H1 (cell line): ENCODE data around the gene DCDC1. TPM values are rescaled to one million over a fixed set of nuclear protein-coding genes. Genes with fewer than 3 reads are reported as not detected.

Experiments
- CTCF ChIA-PET: fragments of 300-600 bp; sonication (Branson Sonifier 250); formaldehyde crosslinking; loops from one replicate; lab custom pipeline; 2021; ENCODE audit not compliant: partially characterized antibody; lab: Charles Lee
- POLR2A ChIA-PET: fragments of 300-600 bp; sonication (Branson Sonifier 250); formaldehyde crosslinking; loops from one replicate; lab custom pipeline; 2021; ENCODE audit warnings: inconsistent platforms; ENCODE audit not compliant: partially characterized antibody; lab: Charles Lee
- DNase-seq, 2 experiments: peaks; one replicate each; pipeline versions ENCODE4 v3.0.0 to v3.0.0-alpha.2; 2010 to 2022; ENCODE audit warnings: low spot score in 2 of 2, low read depth in 1 of 2, mixed read lengths in 1 of 2
- FAIRE-seq: peaks from 2 replicates; lab custom pipeline; 2011; peaks lifted over from hg19 to GRCh38; lab: Jason Lieb, UNC
- H2AFZ ChIP-seq: 2 replicates; pipeline ENCODE4 v1.8.1; 2012; ENCODE audit warnings: low read length, inconsistent platforms
- H2AK5ac ChIP-seq: 2 replicates; pipeline ENCODE4 v1.6.1; 2013; ENCODE audit warnings: low read depth, low read length
- H2BK120ac ChIP-seq: replicated peaks from 2 replicates; pipeline ENCODE3; 2013; ENCODE audit warnings: low read depth, low read length, inconsistent platforms
- H2BK12ac ChIP-seq: 2 replicates; pipeline ENCODE4 v1.6.1; 2013; ENCODE audit warnings: low read depth, low read length
- H2BK15ac ChIP-seq: 2 replicates; pipeline ENCODE4 v1.6.1; 2013; ENCODE audit warnings: low read length
- H2BK20ac ChIP-seq: 2 replicates; pipeline ENCODE4 v1.6.1; 2013; ENCODE audit warnings: low read length
- H2BK5ac ChIP-seq: 2 replicates; pipeline ENCODE4 v1.6.1; 2013; ENCODE audit warnings: low read depth, low read length
- H3K14ac ChIP-seq: 2 replicates; pipeline ENCODE4 v1.6.1; 2013; ENCODE audit warnings: inconsistent platforms; ENCODE audit not compliant: insufficient read length
- H3K18ac ChIP-seq: 2 replicates; pipeline ENCODE4 v1.6.1; 2013; ENCODE audit warnings: low read length; ENCODE audit errors: extremely low read depth
- H3K23ac ChIP-seq: 2 replicates; pipeline ENCODE4 v1.6.1; 2013; ENCODE audit warnings: inconsistent platforms; ENCODE audit not compliant: insufficient read length
- H3K23me2 ChIP-seq: 2 replicates; pipeline ENCODE4 v1.6.1; 2013; ENCODE audit warnings: low read depth, low read length
- H3K27ac ChIP-seq: 2 replicates; pipeline ENCODE4 v1.6.1; 2011; ENCODE audit warnings: low read depth, low read length, inconsistent platforms
- H3K27me3 ChIP-seq, 4 experiments: replicated peaks in 1 of 4; 1 replicate in 1 of 4; 2 replicates in 3 of 4; pipeline versions ENCODE4 v1.6.1 to v1.8.1; 2011 to 2013; ENCODE audit warnings: low read length in 3 of 4, mild to moderate bottlenecking in 3 of 4, inconsistent platforms in 2 of 4, mixed read lengths in 2 of 4, moderate library complexity in 1 of 4; ENCODE audit not compliant: control insufficient read depth in 3 of 4, insufficient read depth in 3 of 4; ENCODE audit errors: extremely low read depth in 1 of 4
- H3K36me3 ChIP-seq, 4 experiments: 2 replicates each; pipeline versions ENCODE4 v1.6.1 to v1.8.1; 2011 to 2013; ENCODE audit warnings: mild to moderate bottlenecking in 4 of 4, low read length in 3 of 4, moderate library complexity in 2 of 4, control low read depth in 1 of 4, inconsistent platforms in 1 of 4; ENCODE audit not compliant: insufficient read depth in 4 of 4, control insufficient read depth in 2 of 4
- H3K4ac ChIP-seq: replicated peaks from 2 replicates; pipeline ENCODE3; 2013; ENCODE audit warnings: low read length, low read depth, mixed read lengths, inconsistent platforms; ENCODE audit not compliant: insufficient read length
- H3K4me1 ChIP-seq, 4 experiments: replicated peaks in 1 of 4; 1 replicate in 1 of 4; 2 replicates in 3 of 4; pipeline versions ENCODE4 v1.6.1 to v1.8.1; 2011 to 2013; ENCODE audit warnings: low read length in 3 of 4, inconsistent platforms in 2 of 4, mixed read lengths in 1 of 4; ENCODE audit not compliant: insufficient read depth in 4 of 4, control insufficient read depth in 3 of 4
- H3K4me2 ChIP-seq, 2 experiments: 2 replicates each; pipeline versions ENCODE4 v1.6.1 to v1.8.1; 2011 to 2013; ENCODE audit warnings: low read depth in 2 of 2, low read length in 2 of 2, control low read depth in 1 of 2, inconsistent platforms in 1 of 2, mild to moderate bottlenecking in 1 of 2; ENCODE audit not compliant: insufficient read depth in 1 of 2
- H3K4me3 ChIP-seq, 4 experiments: fragments of 200-600, 300-600 bp in 1 of 4; sonication (generic), shearing (Covaris generic), sonication (Bioruptor Twin) in 1 of 4; 2 replicates each; pipeline versions ENCODE4 v1.5.1 to v1.8.1; 2011 to 2016; ENCODE audit warnings: low read length in 4 of 4, low read depth in 3 of 4, control low read depth in 2 of 4, inconsistent platforms in 2 of 4, mild to moderate bottlenecking in 2 of 4, mixed read lengths in 1 of 4, moderate library complexity in 1 of 4; ENCODE audit not compliant: insufficient read depth in 2 of 4; ENCODE audit errors: extremely low read depth in 1 of 4
- H3K56ac ChIP-seq: replicated peaks from 2 replicates; pipeline ENCODE3; 2013; ENCODE audit warnings: low read depth, mild to moderate bottlenecking, mixed read lengths, low read length, inconsistent platforms; ENCODE audit not compliant: insufficient read length
- H3K79me1 ChIP-seq: 2 replicates; pipeline ENCODE4 v1.6.1; 2013; ENCODE audit warnings: low read depth, low read length, control low read depth
- H3K79me2 ChIP-seq, 2 experiments: 2 replicates each; pipeline versions ENCODE4 v1.6.1 to v1.8.1; 2012 to 2013; ENCODE audit warnings: low read length in 2 of 2, mild to moderate bottlenecking in 2 of 2, inconsistent platforms in 1 of 2; ENCODE audit not compliant: insufficient read depth in 2 of 2, control insufficient read depth in 1 of 2
- H3K9ac ChIP-seq, 4 experiments: replicated peaks in 1 of 4; 1 replicate in 1 of 4; 2 replicates in 3 of 4; pipeline versions ENCODE4 v1.6.1 to v1.8.1; 2011 to 2013; ENCODE audit warnings: low read depth in 3 of 4, low read length in 3 of 4, control low read depth in 2 of 4, mild to moderate bottlenecking in 2 of 4, moderate library complexity in 2 of 4, inconsistent platforms in 1 of 4; ENCODE audit errors: extremely low read depth in 1 of 4
- H3K9me3 ChIP-seq, 2 experiments: 2 replicates each; pipeline versions ENCODE4 v1.6.1 to v1.8.1; 2012 to 2013; ENCODE audit warnings: mild to moderate bottlenecking in 2 of 2, moderate library complexity in 2 of 2, control low read depth in 1 of 2, inconsistent platforms in 1 of 2, low read depth in 1 of 2, low read length in 1 of 2, mixed read lengths in 1 of 2; ENCODE audit not compliant: insufficient read depth in 2 of 2
- H4K20me1 ChIP-seq, 2 experiments: replicated peaks in 1 of 2; 2 replicates each; pipeline versions ENCODE3 to v1.8.1; 2011 to 2013; ENCODE audit warnings: inconsistent platforms in 2 of 2, low read length in 2 of 2, mild to moderate bottlenecking in 1 of 2; ENCODE audit not compliant: insufficient read depth in 2 of 2, control insufficient read depth in 1 of 2
- H4K5ac ChIP-seq: 2 replicates; pipeline ENCODE4 v1.6.1; 2013; ENCODE audit warnings: low read length, low read depth, mixed read lengths, inconsistent platforms; ENCODE audit not compliant: insufficient read length
- H4K8ac ChIP-seq: 2 replicates; pipeline ENCODE4 v1.8.0; 2013; ENCODE audit warnings: mild to moderate bottlenecking, moderate library complexity, low read length, inconsistent platforms; ENCODE audit not compliant: insufficient read depth; ENCODE audit errors: extremely low read depth
- H4K91ac ChIP-seq: replicated peaks from 2 replicates; pipeline ENCODE3; 2013; ENCODE audit warnings: low read length, mixed read lengths, inconsistent platforms; ENCODE audit not compliant: insufficient read length
- CREB1 ChIP-seq: IDR thresholded peaks from 2 replicates; pipeline ENCODE4 v1.6.1; 2012; ENCODE audit warnings: inconsistent platforms
- CTBP2 ChIP-seq: IDR thresholded peaks from 2 replicates; pipeline ENCODE4 v1.7.0; 2011; ENCODE audit warnings: borderline replicate concordance, mild to moderate bottlenecking, moderate library complexity, mixed read lengths, low read length; ENCODE audit not compliant: insufficient read depth, insufficient read length
- JUND ChIP-seq: IDR thresholded peaks from 2 replicates; pipeline ENCODE4 v1.6.1; 2011; ENCODE audit warnings: mild to moderate bottlenecking, improper control_type of control experiment, low read length
- POLR2AphosphoS5 ChIP-seq: IDR thresholded peaks from 2 replicates; pipeline ENCODE4 v1.6.1; 2011; ENCODE audit warnings: low read depth, low read length
- RAD21 ChIP-seq, 2 experiments: IDR thresholded peaks in 1 of 2; conservative IDR thresholded peaks in 1 of 2; 2 replicates each; pipeline ENCODE4 v1.6.1; 2011; ENCODE audit warnings: low read depth in 2 of 2, low read length in 2 of 2, improper control_type of control experiment in 1 of 2, inconsistent platforms in 1 of 2, mild to moderate bottlenecking in 1 of 2, moderate library complexity in 1 of 2
- SRF ChIP-seq: IDR thresholded peaks from 2 replicates; pipeline ENCODE4 v1.6.1; 2011; ENCODE audit warnings: mild to moderate bottlenecking, low read depth, low read length, moderate library complexity
- WGBS, 2 experiments: shearing (Covaris generic) in 1 of 2; methylation state at CpG; one replicate each; pipeline versions ENCODE4 v1.1.6 to v1.1.7; 2013 to 2015; ENCODE audit warnings: low lambda C conversion rate in 2 of 2, mixed read lengths in 2 of 2, inconsistent platforms in 1 of 2, low coverage in 1 of 2, missing lambda C conversion rate in 1 of 2; ENCODE audit not compliant: insufficient replicate concordance in 2 of 2, insufficient coverage in 1 of 2, insufficient read length in 1 of 2; ENCODE audit errors: extremely low coverage in 1 of 2, missing lambda C conversion rate in 1 of 2; 5-methylcytosine and 5-hydroxymethylcytosine counted together
- polyA plus RNA-seq, 7 experiments: library from polyadenylated mRNA; depleted of rRNA in 3 of 7; stranded (reverse) in 5 of 7; unstranded in 2 of 7; fragments of >200 nt in 5 of 7; fragments of 200-250 nt in 2 of 7; gene quantifications; 1 replicate in 5 of 7; 2 replicates in 1 of 7; 4 replicates in 1 of 7; pipeline versions ENCODE4 v1.2.1 to v1.2.3, GENCODE V29; 2011 to 2013; ENCODE audit warnings: missing spikeins in 2 of 7, mixed read lengths in 2 of 7
- total RNA-seq: library from RNA; stranded (reverse); fragmentation: NEBNext Ultra II Directional; extraction: Animal tissue kit (Norgen Biotek cat#: 25700); gene quantifications from 2 replicates; pipeline ENCODE4 v1.2.1, GENCODE V29; 2021
- TF ChIP-seq, protein P1 (sequence below), 3 experiments: IDR thresholded peaks; 1 replicate in 2 of 3; 2 replicates in 1 of 3; pipeline versions ENCODE4 v1.5.1 to v1.6.1; 2011; ENCODE audit warnings: low read length in 3 of 3, mild to moderate bottlenecking in 3 of 3, inconsistent platforms in 2 of 3, low read depth in 1 of 3, moderate library complexity in 1 of 3; ENCODE audit not compliant: insufficient read depth in 1 of 3; ENCODE audit errors: control extremely low read depth in 1 of 3

DCDC1 gene
- total and polyA plus RNA-seq, 2 of the 8 experiments (the other 6 are each of a cell fraction or from before 2014, with no cell fraction given), result 0.15 to 0.56 TPM

DNA sequence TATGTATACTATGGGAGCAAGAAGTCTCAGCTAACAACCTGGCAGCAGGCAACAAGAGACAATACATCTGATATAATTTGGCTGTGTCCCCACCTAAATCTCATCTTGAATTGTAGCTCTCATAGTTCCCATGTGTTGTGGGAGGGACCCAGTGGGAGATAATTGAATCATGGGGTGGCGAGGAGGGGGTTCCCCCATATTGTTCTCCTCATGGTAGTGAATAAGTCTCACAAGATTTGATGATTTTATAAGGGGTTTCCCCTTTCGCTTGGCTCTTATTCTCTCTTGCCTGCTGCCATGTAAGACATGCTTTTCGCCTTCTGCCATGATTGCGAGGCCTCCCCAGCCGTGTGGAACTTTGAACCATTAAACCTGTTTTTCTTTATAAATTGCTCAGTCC is 6.3 kb upstream of the DCDC1 start:
- Histone ChIP-seq H2BK5ac (no peak overlapping the region), H2BK12ac (no peak overlapping the region), H3K18ac (no peak overlapping the region), H2BK20ac (no peak overlapping the region), H3K9ac (no peak overlapping the region), H3K4me2 (no peak overlapping the region), H3K4ac (no peak overlapping the region), H3K23me2 (no peaks in the 10 kb centered on the region; the same call in 1 of the 2 replicates), H3K27ac (no peak overlapping the region), H4K20me1 (no peaks in the 10 kb centered on the region), H3K79me1 (0 out of 2 replicates have a peak, but pooled peaks cover 3% of the 10 kb centered on the region), H2BK120ac (no peak overlapping the region), H3K27me3 (no peaks in the 10 kb centered on the region), H3K14ac (no peak overlapping the region), H3K9me3 (no peaks in the 10 kb centered on the region), H2AK5ac (no peak overlapping the region)
- ChIA-PET POLR2A (interaction anchor here (0.6 kb wide), 1 partner anchor 230 kb away, joined by 3 read pairs; no protein-coding TSS in a partner anchor), CTCF (no interaction called here)
- 91% methylated on average over 5 of the region's 5 CpGs; no CpG with 5 or more reads in 1 of the 2 experiments for WGBS, 2 experiments
- FAIRE-seq, result no peak
- TF ChIP-seq, protein P1, sequence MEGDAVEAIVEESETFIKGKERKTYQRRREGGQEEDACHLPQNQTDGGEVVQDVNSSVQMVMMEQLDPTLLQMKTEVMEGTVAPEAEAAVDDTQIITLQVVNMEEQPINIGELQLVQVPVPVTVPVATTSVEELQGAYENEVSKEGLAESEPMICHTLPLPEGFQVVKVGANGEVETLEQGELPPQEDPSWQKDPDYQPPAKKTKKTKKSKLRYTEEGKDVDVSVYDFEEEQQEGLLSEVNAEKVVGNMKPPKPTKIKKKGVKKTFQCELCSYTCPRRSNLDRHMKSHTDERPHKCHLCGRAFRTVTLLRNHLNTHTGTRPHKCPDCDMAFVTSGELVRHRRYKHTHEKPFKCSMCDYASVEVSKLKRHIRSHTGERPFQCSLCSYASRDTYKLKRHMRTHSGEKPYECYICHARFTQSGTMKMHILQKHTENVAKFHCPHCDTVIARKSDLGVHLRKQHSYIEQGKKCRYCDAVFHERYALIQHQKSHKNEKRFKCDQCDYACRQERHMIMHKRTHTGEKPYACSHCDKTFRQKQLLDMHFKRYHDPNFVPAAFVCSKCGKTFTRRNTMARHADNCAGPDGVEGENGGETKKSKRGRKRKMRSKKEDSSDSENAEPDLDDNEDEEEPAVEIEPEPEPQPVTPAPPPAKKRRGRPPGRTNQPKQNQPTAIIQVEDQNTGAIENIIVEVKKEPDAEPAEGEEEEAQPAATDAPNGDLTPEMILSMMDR (IDR thresholded peaks at IDR 0.05; ENCODE audit: control extremely low read depth in 1 of 3, insufficient read depth in 1 of 3, low read depth in 1 of 3, low read length in 3 of 3), result no peak
- TF ChIP-seq SRF (no peak), CREB1 (no peak), POLR2AphosphoS5 (no peak), CTBP2 (no peak), RAD21 (IDR thresholded peaks at IDR 0.05 in 1 of 2, conservative IDR thresholded peaks at IDR 0.05 in 1 of 2; ENCODE audit: low read depth in 2 of 2, low read length in 2 of 2) (no peak), JUND (no peak)
- TF ChIP-seq, all 59 proteins: peak for 0
- H4K5ac ChIP-seq, result no peak overlapping the region
- H2BK15ac ChIP-seq, result no peak overlapping the region
- H3K79me2 ChIP-seq, result peaks cover 0 to 35% of the 10 kb centered on the region in 2 experiments; a peak in 2 of 4 replicates
- no peak overlapping the region for H3K23ac ChIP-seq
- H2AFZ ChIP-seq, result no peak overlapping the region
- H4K8ac ChIP-seq, result no peak overlapping the region
- no peak overlapping the region for H4K91ac ChIP-seq
- H3K4me1 ChIP-seq, result no peaks in the 10 kb centered on the region
- H3K56ac ChIP-seq, result no peak overlapping the region
- no peak overlapping the region for H3K4me3 ChIP-seq
- no peak for DNase-seq
- no peaks in the 10 kb centered on the region; a peak in 1 of 8 replicates for H3K36me3 ChIP-seq
